A549 (cell line): ENCODE results near the gene LRRC14B.

ENCODE experiments used
- BHLHE40 ChIP-seq: IDR thresholded peaks from 2 replicates; pipeline ENCODE4 v1.6.1; 2012; ENCODE audit warnings: low read depth, low read length, inconsistent platforms
- CHD2 ChIP-seq: fragments of 150-350 bp; IDR thresholded peaks from 2 replicates; pipeline ENCODE4 v1.6.1; 2014; ENCODE audit warnings: low read length; ENCODE audit not compliant: partially characterized antibody
- EP300 ChIP-seq, 2 experiments: fragments of >200 bp; sonication (Bioruptor Twin); formaldehyde crosslinking; IDR thresholded peaks; 2 replicates in 1 of 2; 3 replicates in 1 of 2; pipeline ENCODE4 v1.6.1; 2016 to 2017
- HDAC2 ChIP-seq: fragments of 200-600 bp; sonication (generic); IDR thresholded peaks from 2 replicates; pipeline ENCODE4 v1.6.1; 2016
- KDM1A ChIP-seq: fragments of 200-600 bp; sonication (generic); IDR thresholded peaks from 2 replicates; pipeline ENCODE4 v1.6.1; 2016; ENCODE audit warnings: low read depth, mild to moderate bottlenecking
- MAZ ChIP-seq: fragments of 150-350 bp; IDR thresholded peaks from 2 replicates; pipeline ENCODE4 v1.6.1; 2014; ENCODE audit warnings: antibody characterized with exemption, low read depth, low read length, borderline replicate concordance
- POLR2A ChIP-seq: IDR thresholded peaks from 2 replicates; pipeline ENCODE4 v1.6.1; 2012; ENCODE audit warnings: mild to moderate bottlenecking, low read length
- RAD21 ChIP-seq, 2 experiments: fragments of >200 bp in 1 of 2; sonication (Bioruptor Twin) in 1 of 2; formaldehyde crosslinking in 1 of 2; IDR thresholded peaks in 1 of 2; conservative IDR thresholded peaks in 1 of 2; 2 replicates in 1 of 2; 3 replicates in 1 of 2; pipeline ENCODE4 v1.6.1; 2012 to 2018; ENCODE audit warnings: inconsistent platforms in 1 of 2
- RCOR1 ChIP-seq: fragments of 150-350 bp; IDR thresholded peaks from 2 replicates; pipeline ENCODE4 v1.6.1; 2014; ENCODE audit warnings: antibody characterized with exemption, low read length, low read depth
- SREBF2 ChIP-seq: fragments of 450-650 bp; IDR thresholded peaks from 2 replicates; pipeline ENCODE4 v1.6.1; 2014; ENCODE audit warnings: mild to moderate bottlenecking, moderate library complexity
- ZNF302 ChIP-seq: fragments of 250-450 bp; sonication (Bioruptor Pico); IDR thresholded peaks from 2 replicates; pipeline ENCODE4 v1.9.0; 2021; ENCODE audit warnings: inconsistent platforms, mild to moderate bottlenecking, moderate library complexity
- ZSCAN20 ChIP-seq: fragments of 250-450 bp; sonication (Bioruptor Pico); IDR thresholded peaks from 2 replicates; pipeline ENCODE4 v1.8.0; 2022; ENCODE audit warnings: mild to moderate bottlenecking, moderate library complexity
- TF ChIP-seq, protein P1 (sequence below): fragments of >200 bp; sonication (Bioruptor Twin); formaldehyde crosslinking; IDR thresholded peaks from 3 replicates; pipeline ENCODE4 v1.5.1; 2016
- TF ChIP-seq, protein P2 (sequence below): fragments of >200 bp; sonication (Bioruptor Twin); formaldehyde crosslinking; IDR thresholded peaks from 3 replicates; pipeline ENCODE4 v1.6.1; 2016

DNA sequence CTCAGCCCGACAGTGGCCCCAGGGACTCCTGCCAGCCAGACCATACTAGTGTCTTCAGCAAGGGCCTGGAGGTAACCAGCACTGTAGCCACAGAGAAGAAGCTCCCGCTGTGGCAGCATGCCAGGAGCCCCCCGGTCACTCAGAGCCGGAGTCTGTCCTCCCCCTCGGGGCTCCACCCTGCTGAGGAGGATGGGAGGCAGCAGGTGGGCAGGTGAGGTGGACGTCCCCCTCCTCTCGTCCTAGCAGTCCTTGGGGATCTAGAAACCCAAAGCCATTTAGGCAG is 28.0 kb upstream of the LRRC14B start:
- TF ChIP-seq, protein P1, sequence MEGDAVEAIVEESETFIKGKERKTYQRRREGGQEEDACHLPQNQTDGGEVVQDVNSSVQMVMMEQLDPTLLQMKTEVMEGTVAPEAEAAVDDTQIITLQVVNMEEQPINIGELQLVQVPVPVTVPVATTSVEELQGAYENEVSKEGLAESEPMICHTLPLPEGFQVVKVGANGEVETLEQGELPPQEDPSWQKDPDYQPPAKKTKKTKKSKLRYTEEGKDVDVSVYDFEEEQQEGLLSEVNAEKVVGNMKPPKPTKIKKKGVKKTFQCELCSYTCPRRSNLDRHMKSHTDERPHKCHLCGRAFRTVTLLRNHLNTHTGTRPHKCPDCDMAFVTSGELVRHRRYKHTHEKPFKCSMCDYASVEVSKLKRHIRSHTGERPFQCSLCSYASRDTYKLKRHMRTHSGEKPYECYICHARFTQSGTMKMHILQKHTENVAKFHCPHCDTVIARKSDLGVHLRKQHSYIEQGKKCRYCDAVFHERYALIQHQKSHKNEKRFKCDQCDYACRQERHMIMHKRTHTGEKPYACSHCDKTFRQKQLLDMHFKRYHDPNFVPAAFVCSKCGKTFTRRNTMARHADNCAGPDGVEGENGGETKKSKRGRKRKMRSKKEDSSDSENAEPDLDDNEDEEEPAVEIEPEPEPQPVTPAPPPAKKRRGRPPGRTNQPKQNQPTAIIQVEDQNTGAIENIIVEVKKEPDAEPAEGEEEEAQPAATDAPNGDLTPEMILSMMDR = no peak
- no peak for TF ChIP-seq SREBF2
- TF ChIP-seq KDM1A = no peak
- TF ChIP-seq RCOR1 = no peak
- no peak for TF ChIP-seq CHD2
- no peak for TF ChIP-seq POLR2A
- TF ChIP-seq EP300 (IDR thresholded peaks at IDR 0.05) = no peak
- no peak for TF ChIP-seq HDAC2
- no peak for TF ChIP-seq ZSCAN20 (CRISPR knock-in tag)
- no peak for TF ChIP-seq ZNF302 (CRISPR knock-in tag)
- no peak for TF ChIP-seq MAZ
- TF ChIP-seq, protein P2, sequence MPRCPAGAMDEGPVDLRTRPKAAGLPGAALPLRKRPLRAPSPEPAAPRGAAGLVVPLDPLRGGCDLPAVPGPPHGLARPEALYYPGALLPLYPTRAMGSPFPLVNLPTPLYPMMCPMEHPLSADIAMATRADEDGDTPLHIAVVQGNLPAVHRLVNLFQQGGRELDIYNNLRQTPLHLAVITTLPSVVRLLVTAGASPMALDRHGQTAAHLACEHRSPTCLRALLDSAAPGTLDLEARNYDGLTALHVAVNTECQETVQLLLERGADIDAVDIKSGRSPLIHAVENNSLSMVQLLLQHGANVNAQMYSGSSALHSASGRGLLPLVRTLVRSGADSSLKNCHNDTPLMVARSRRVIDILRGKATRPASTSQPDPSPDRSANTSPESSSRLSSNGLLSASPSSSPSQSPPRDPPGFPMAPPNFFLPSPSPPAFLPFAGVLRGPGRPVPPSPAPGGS = no peak
- no peak for TF ChIP-seq BHLHE40
- no peak for TF ChIP-seq RAD21 (conservative IDR thresholded peaks at IDR 0.05 in 1 of 2, IDR thresholded peaks at IDR 0.05 in 1 of 2)
